Natural killer cell (primary cell): ENCODE data around the gene ATF4. TPM values are rescaled to one million over a fixed set of nuclear protein-coding genes. Genes with fewer than 3 reads are reported as not detected.

ENCODE experiments used
- ATAC-seq, 3 donors: fragments of 150-1000 bp in 2 of 3; fragments of 200-7000 bp in 1 of 3; cut with Tn5 transposase; 1 replicate in 1 of 3; 2 replicates in 2 of 3; pipeline ENCODE4 v1.10.0; 2021; ENCODE audit warnings: mild to moderate bottlenecking in 2 of 3, moderate library complexity in 2 of 3
- DNase-seq, 2 donors: peaks; one replicate each; pipeline versions ENCODE4 v3.0.0 to v3.0.0-alpha.2; 2013 to 2021; ENCODE audit warnings: mixed read lengths in 1 of 2
- H3K27ac ChIP-seq: one replicate; pipeline ENCODE4 v1.5.1; 2013; ENCODE audit warnings: mild to moderate bottlenecking, low read length
- H3K27me3 ChIP-seq: one replicate; pipeline ENCODE4 v1.6.1; 2013; ENCODE audit warnings: low read length; ENCODE audit not compliant: control insufficient read depth, insufficient read depth
- H3K36me3 ChIP-seq: one replicate; pipeline ENCODE4 v1.6.1; 2013; ENCODE audit warnings: low read length; ENCODE audit not compliant: control insufficient read depth, insufficient read depth
- H3K4me1 ChIP-seq: one replicate; pipeline ENCODE4 v1.6.1; 2013; ENCODE audit warnings: low read length; ENCODE audit not compliant: control insufficient read depth, insufficient read depth
- H3K4me3 ChIP-seq: one replicate; pipeline ENCODE4 v1.5.1; 2013; ENCODE audit warnings: low read length
- H3K9me3 ChIP-seq: one replicate; pipeline ENCODE4 v1.6.1; 2013; ENCODE audit warnings: low read length; ENCODE audit not compliant: control insufficient read depth, insufficient read depth
- H3K27ac Mint-ChIP-seq, 2 donors: one replicate each; pipeline ENCODE4 v1.8.0; 2022; ENCODE audit warnings: mild to moderate bottlenecking in 2 of 2, mixed read lengths in 2 of 2, moderate library complexity in 1 of 2
- H3K27me3 Mint-ChIP-seq, 2 donors: one replicate each; pipeline ENCODE4 v1.8.0; 2022; ENCODE audit warnings: low read depth in 2 of 2, mixed read lengths in 2 of 2
- H3K36me3 Mint-ChIP-seq: one replicate; pipeline ENCODE4 v1.8.0; 2022; ENCODE audit warnings: mixed read lengths
- H3K4me1 Mint-ChIP-seq, 2 donors: one replicate each; pipeline ENCODE4 v1.8.0; 2022; ENCODE audit warnings: mixed read lengths in 2 of 2
- H3K4me3 Mint-ChIP-seq: one replicate; pipeline ENCODE4 v1.8.0; 2022; ENCODE audit warnings: mild to moderate bottlenecking, moderate library complexity, mixed read lengths
- H3K9me3 Mint-ChIP-seq, 2 donors: one replicate each; pipeline ENCODE4 v1.8.0; 2022; ENCODE audit warnings: mixed read lengths in 2 of 2
- CTCF ChIP-seq: fragments of 200-600 bp; IDR thresholded peaks from one replicate; pipeline ENCODE4 v1.8.0; 2022; ENCODE audit warnings: antibody characterized with exemption
- WGBS: methylation state at CpG from one replicate; pipeline ENCODE4 v1.1.7; 2013; ENCODE audit warnings: missing lambda C conversion rate; ENCODE audit not compliant: insufficient coverage; 5-methylcytosine and 5-hydroxymethylcytosine counted together
- intact Hi-C: fragments of 100-400 bp; cut with micrococcal nuclease; formaldehyde crosslinking; loops from one replicate; pipeline ENCODE4 v1.14.2; 2022
- total RNA-seq, 4 donors: library from RNA; stranded (reverse); fragments of 120-200 nt in 1 of 4; gene quantifications; one replicate each; pipeline versions ENCODE4 v1.2.3 to v1.2.4, GENCODE V29; 2013 to 2022

ATF4 gene
- total RNA-seq, 3 donors from 2014 or later (not counting 1 experiment from before 2014, with no cell fraction given): 235 to 242 (median 238) TPM

GRCh38 chr22:39511226-39511625 is 9.1 kb upstream of the ATF4 start:
- Mint-ChIP-seq H3K27ac (no peak overlapping the region), H3K27me3 (no peaks in the 10 kb centered on the region), H3K9me3 (no peaks in the 10 kb centered on the region), H3K4me3 (no peak overlapping the region), H3K36me3 (peaks cover 8% of the 10 kb centered on the region), H3K4me1 (peaks cover 12 to 35% of the 10 kb centered on the region in 2 donors)
- H3K4me1 ChIP-seq: no peaks in the 10 kb centered on the region
- H3K9me3 ChIP-seq: no peaks in the 10 kb centered on the region
- H3K4me3 ChIP-seq: no peak overlapping the region
- intact Hi-C loops: no loop called here
- DNase-seq (no peak), ATAC-seq (no peak)
- no peak overlapping the region for H3K27ac ChIP-seq
- no peaks in the 10 kb centered on the region for H3K27me3 ChIP-seq
- 97% methylated on average over 12 of the region's 13 CpGs for WGBS
- H3K36me3 ChIP-seq: peaks cover 79% of the 10 kb centered on the region
- TF ChIP-seq CTCF: no peak

GRCh38 chr22:39512026-39512425 is 8.3 kb upstream of the ATF4 start:
- no peak for ATAC-seq

GRCh38 chr22:39513791-39514190 is 6.6 kb upstream of the ATF4 start:
- Mint-ChIP-seq H3K9me3 (no peaks in the 10 kb centered on the region), H3K27ac (no peak overlapping the region), H3K4me1 (peaks cover 5 to 19% of the 10 kb centered on the region in 2 donors), H3K27me3 (no peaks in the 10 kb centered on the region), H3K4me3 (no peak overlapping the region), H3K36me3 (peaks cover 8% of the 10 kb centered on the region)
- WGBS: 95% methylated on average over 18 of the region's 18 CpGs
- DNase-seq (no peak), ATAC-seq (no peak)
- Histone ChIP-seq H3K27ac (no peak overlapping the region), H3K4me1 (peaks cover under 1% of the 10 kb centered on the region), H3K27me3 (no peaks in the 10 kb centered on the region), H3K9me3 (no peaks in the 10 kb centered on the region), H3K36me3 (peaks cover 61% of the 10 kb centered on the region), H3K4me3 (no peak overlapping the region)
- no peak for TF ChIP-seq CTCF
- intact Hi-C loops: no loop called here

More at GRCh38 chr22:39512026-39512425, 8.3 kb upstream of the ATF4 start:
- Histone ChIP-seq H3K9me3 (no peaks in the 10 kb centered on the region), H3K27me3 (no peaks in the 10 kb centered on the region), H3K4me1 (no peaks in the 10 kb centered on the region), H3K27ac (no peak overlapping the region), H3K4me3 (no peak overlapping the region), H3K36me3 (peaks cover 72% of the 10 kb centered on the region)
- no peak for DNase-seq
- no peak overlapping the region for H3K27ac Mint-ChIP-seq
- H3K9me3 Mint-ChIP-seq: no peaks in the 10 kb centered on the region
- no peak for TF ChIP-seq CTCF
- H3K4me3 Mint-ChIP-seq: no peak overlapping the region
- peaks cover 12 to 28% of the 10 kb centered on the region in 2 donors for H3K4me1 Mint-ChIP-seq
- H3K36me3 Mint-ChIP-seq: peaks cover 8% of the 10 kb centered on the region
- intact Hi-C loops: no loop called here
- H3K27me3 Mint-ChIP-seq: no peaks in the 10 kb centered on the region
- WGBS: 97% methylated on average over 10 of the region's 10 CpGs

GRCh38 chr22:39514373-39514973 is 5.9 kb upstream of the ATF4 start:
- intact Hi-C loops: no loop called here
- no peaks in the 10 kb centered on the region for H3K9me3 Mint-ChIP-seq
- H3K27ac Mint-ChIP-seq: no peak overlapping the region
- DNase-seq: peak; percentile 48 to 65
- peaks cover 8% of the 10 kb centered on the region for H3K36me3 Mint-ChIP-seq
- peak; percentile 58 for TF ChIP-seq CTCF
- Histone ChIP-seq H3K27me3 (no peaks in the 10 kb centered on the region), H3K4me1 (peaks cover 7% of the 10 kb centered on the region), H3K4me3 (no peak overlapping the region), H3K36me3 (peaks cover 55% of the 10 kb centered on the region), H3K9me3 (no peaks in the 10 kb centered on the region), H3K27ac (no peak overlapping the region)
- no peaks in the 10 kb centered on the region for H3K27me3 Mint-ChIP-seq
- H3K4me3 Mint-ChIP-seq: no peak overlapping the region
- H3K4me1 Mint-ChIP-seq: peaks cover 4 to 19% of the 10 kb centered on the region in 2 donors
- 60% methylated on average over 7 of the region's 8 CpGs for WGBS
- ATAC-seq: peak; percentile 41 to 61 (median 52)
